HG03066 (cell line): ENCODE data around the gene SLC22A6.

ENCODE experiments used
- ATAC-seq: cut with Tn5 transposase; IDR thresholded peaks from one replicate; pipeline ENCODE4 v1.9.1; 2021; ENCODE audit warnings: low read depth; ENCODE audit not compliant: unreplicated experiment

Gene SLC22A6

DNA sequence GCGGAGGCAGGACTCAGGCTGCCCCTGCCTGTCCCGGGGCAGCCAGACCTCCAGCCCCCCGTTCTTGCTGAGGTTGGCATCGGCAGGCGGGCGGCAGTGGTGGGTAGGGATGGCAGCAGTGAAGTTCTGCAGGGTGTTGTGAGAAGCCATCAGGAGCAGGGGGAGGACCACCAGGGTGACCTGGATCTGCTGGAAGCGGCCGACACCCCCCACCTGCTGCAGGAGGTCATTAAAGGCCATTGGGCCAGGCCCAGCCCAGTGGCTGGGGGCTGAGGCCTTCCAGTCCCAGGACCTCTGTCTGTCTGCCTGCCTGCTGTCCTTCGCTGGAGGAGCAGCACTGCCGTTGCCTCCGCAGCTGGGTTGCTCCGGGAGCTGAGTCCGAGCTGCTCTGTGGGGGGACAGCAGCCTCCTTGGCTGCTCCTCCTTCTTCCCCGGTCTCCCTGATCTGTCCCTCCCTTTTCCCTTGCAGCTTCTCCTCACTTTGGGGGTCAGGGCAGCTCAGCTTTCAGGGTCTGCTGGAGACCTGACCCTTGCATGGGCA lies at the start of gene SLC22A6:
Gene SLC22A6, minus strand, starts transcription at position 517 of the 541 bp plus-strand sequence. Its CDS starts 277 bp downstream, at position 240.
- no peak for ATAC-seq

DNA sequence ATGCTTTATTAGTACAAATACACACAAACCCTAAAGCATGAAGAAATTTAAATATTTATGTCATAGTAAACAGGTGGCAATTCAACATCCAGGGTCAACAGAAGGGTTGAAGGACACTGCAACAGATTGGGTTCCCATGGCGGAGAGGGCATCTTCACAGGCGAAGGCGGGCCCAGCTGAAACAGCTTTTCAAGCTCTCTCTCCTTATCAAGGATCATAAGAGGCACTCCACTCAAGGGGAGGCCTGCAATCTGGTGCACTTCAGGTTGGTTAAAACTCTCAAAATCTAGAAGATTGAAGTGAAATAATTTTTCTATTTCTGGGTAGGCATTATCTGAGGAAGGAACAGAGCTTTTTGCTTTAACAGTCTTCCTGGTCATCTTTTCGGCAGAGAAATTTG lies 47.7 kb upstream of the SLC22A6 start:
- no peak for ATAC-seq

GRCh38 chr11:63023841-63024648 lies 39.3 kb upstream of the SLC22A6 start:
- no peak for ATAC-seq

DNA sequence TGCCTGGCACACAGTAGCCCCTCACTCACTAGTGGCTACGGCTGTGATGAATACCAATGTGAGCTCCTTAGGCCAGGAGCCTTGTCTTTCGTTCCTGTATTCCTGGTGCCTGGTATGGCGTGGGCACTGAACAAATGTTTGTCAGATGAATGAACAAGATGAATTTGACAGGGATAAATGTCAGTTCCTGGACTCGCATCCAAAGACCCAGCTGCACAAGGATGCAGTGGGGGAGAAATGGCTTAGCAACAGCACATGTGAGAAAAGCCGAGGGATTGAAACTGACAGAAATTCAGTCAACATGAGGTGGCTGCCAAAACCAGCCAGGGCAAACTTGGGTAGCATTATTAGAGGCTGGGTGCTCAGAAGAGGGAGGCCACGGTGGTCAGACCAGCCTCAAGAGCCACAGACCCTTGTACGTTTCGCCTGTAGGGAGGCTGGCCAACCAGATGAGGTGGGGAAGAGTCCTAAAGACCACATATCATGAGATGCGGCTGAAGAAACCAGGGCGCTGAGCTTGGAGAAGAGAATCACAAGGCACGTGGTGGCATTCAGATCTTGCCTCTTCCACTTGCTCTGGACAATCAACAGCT lies 38.6 kb upstream of the SLC22A6 start:
- ATAC-seq = no peak

DNA sequence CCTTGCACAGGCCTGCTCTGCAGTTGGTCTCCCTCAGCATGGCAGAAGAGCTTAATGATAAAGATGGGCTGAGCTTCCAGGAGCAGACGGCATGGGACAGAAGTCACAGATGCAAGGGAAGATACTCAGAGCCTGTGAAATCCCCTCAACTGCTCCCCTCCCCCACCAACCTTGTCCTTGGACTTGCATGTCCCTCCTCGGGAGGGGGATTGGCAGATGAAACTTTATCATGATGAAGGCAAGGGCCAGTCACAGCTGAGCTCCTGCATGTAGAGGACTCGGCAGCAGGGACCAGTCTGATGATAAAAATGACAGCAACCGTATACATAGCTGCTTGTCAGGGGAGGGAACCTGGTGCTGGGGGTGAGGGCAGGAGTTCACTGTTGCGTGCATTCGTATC lies 37.7 kb upstream of the SLC22A6 start:
- ATAC-seq = no peak

DNA sequence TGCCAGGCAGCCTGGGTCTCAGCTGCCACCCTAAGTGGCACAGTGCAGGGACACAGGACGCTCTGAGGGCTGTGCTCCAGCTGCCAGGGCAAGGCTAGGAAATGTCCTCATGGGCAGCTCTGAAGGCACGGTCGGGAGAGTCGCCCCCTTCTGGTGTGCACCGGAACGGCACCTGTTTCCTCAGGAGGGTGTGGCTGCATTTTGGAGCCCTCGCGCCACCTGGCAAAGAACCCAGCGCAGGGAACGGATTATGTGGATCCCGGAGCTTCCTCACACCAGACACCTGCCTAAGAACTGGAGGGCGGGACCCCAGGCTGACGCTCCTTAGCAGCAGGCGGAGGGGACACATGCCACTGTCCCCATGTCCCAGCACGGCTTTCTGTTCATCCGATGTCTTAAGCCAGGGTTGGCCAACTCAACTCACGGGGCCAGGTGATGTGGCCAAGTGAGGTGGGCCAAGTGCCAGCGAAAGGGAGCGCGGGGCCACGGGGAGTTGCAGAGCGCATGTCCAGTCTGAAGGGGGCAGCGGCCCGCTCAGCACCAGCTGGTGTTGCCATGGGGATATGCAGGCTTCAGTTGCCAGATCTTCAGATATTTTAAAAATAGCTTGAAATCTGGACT lies 36.0 kb upstream of the SLC22A6 start:
- ATAC-seq = no peak

DNA sequence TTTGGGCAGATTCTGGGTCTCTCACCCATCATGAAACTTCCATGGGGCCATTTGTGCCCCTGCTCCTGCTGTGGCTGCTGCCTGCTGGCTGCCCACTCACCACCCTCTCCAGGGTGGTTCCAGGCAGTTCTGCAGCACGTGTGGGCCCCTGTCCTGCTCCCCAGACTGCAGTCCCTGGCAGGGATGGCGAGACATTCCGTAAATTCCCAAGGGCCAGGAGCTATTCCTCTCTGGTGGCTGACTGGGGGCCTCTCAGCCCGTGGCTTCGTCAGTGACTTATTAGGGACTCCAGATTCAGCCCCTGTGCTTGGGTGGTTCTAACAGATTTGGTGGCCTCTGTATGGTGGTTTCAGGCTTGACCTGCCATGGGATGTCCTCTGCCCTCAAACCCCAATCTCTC lies 34.7 kb upstream of the SLC22A6 start:
- ATAC-seq = no peak

DNA sequence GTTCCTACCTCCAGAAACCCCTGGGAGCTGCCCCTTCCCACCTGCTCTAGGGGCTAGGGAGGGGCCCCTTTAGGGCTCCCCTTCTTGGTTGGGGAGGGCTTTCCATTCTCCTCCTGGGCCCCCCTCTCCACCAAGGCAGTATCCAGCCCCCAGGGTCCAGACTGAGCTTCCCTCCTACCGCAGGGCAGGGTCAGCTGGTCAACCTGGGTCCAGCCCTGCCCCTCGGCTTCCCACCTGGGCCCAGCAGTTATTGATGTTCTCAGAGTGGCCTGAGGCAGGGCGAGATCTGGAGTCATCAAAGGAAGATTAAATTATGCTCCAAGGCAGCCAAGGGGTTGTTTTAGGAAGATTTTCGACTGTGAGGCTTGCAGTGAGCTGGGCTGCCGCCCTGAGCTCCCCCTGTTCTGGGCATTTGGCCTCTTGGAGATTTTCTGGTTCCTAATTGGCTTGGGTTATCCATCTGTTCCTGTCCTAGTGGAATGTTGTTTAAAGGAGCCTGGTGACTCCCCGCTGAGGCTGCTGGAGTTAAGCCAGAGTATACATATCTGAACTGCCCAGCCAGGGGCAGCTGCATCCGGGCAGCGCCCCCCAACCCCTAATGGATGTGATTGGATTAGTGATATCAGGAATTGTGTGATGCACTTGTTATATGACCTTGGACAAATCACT lies 32.7 kb upstream of the SLC22A6 start:
- ATAC-seq = no peak

DNA sequence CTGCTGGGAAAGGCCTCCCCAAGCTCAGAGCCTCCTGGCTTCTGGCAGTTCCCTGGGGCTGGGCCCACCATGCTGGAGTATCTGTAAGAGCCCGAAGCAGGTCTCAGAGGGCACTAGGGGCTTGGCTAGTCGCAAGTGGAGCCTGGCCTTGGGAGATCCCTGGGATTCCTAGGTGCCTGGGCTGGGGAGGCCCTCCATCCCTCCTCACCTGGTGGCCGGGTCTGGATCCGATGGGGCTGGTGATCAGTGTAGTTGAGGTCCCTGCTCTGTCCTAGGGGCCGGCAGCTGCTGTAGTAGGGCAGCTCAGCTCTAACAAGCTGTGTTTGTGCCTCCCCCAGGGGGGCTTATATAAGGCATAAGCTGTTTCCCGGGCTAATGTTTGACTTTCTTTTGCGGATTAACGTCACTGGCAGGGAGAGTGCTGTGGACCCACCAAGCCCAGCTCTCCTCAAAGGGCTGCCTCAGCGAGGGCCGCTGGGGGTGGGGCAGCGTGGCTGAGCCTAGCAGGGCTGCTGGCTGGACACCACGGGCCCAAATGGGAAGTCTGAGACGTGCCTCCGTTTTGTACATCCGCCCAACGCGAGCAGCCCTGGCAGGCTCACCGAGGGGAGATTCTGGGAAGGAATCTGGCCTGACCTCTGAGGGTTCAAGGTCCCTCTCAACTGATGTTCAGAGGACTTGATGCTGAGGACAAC lies 30.9 kb upstream of the SLC22A6 start, which contains the start of gene SLC22A8:
Gene SLC22A8, minus strand, starts transcription at position 321 of the 695 bp plus-strand sequence. CDS start 883 bp downstream, outside the sequence.
- ATAC-seq = no peak

GRCh38 chr11:63014408-63015055 lies 29.8 kb upstream of the SLC22A6 start:
- no peak for ATAC-seq

GRCh38 chr11:63012839-63013238 lies 28.1 kb upstream of the SLC22A6 start:
- no peak for ATAC-seq

DNA sequence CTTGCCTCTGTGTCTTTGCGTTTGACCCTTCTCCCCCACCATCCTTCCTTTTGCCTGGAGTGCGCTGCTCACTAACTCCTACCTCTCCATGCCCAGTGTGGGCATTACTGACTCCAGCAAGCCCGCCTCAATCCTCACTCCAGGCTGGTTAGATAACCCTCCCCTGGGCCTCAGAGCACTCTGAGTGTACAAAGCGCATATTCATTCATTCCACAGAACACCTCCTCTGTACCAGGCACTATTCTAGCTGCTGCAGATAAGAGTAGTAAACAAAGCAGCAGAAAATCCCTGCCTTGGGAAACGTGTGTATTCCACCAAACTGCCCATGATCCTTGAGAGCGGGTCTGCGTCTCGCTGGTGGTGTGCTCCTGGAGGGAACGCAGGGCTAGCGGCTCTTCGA lies 27.7 kb upstream of the SLC22A6 start:
- ATAC-seq = no peak

DNA sequence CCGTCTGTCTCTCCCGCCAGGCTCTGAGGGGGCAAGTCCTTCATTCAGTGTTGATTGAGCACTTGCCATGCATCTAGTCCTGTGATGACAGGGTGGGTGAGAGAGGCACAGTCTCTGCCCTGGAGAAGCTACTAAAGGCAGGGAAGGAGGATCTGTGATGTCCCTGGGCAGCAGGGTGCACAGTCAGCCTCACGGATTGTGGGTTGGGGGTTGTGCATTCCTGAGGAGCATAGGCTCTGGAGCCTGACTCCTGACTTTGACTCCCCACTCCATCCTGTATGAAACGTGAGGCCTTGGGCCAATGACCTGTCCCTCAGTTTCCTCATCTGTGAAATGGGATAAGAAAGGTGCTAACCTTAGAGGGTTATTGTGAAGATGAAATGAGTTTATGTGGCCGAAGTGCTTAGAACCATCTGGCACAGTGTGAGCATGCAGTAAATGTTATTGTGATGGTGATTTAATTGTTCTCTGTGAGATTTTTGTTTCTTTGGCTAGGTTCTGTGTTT lies 26.2 kb upstream of the SLC22A6 start:
- no peak for ATAC-seq

DNA sequence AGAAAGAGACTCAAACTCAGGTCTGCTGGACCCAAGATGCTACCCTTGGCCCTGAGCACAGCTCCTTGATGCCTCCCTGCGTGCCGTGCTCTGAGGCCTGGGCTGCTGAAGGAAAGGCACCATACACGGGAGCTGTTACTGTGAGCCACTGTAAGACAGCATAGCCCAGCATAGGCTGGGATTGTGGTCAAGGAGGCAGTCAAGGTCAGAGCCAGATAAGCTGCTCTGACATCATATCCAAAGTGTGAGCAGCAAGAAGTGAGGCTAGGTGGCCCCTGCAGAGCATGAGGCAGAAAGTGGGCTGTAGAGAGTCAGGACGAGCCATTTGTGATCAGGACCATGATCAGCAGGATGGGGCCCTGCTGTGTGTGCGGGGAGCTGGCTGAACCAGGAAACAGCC lies 23.2 kb upstream of the SLC22A6 start:
- no peak for ATAC-seq

GRCh38 chr11:63001456-63001855 lies 16.7 kb upstream of the SLC22A6 start:
- ATAC-seq = no peak

GRCh38 chr11:62999649-63000048 lies 14.9 kb upstream of the SLC22A6 start:
- no peak for ATAC-seq

GRCh38 chr11:62999156-62999555 lies 14.4 kb upstream of the SLC22A6 start:
- ATAC-seq = no peak

- no peak for ATAC-seq
Observed at GRCh38 chr11:62996271-62996670, 11.5 kb upstream of the SLC22A6 start.

DNA sequence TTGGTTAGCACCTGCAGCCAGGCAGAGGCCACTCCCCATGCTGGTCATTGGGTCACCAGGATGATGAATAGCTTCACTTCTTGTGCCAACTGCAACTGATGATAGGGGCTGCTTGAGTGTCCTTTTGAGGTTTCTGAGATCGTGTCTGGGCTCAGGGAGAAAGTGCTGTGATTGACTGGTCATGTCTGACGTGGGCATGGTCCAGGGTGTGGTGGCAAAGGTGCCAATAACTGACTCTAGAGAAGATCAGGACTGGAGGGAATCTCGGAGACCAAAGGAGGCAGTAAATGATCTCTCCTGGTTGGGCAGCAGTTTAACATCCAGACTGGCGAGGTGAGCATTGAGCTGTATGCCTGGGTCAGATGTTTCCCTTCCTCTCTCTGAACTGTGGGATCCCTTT lies 10.0 kb upstream of the SLC22A6 start:
- ATAC-seq = no peak

DNA sequence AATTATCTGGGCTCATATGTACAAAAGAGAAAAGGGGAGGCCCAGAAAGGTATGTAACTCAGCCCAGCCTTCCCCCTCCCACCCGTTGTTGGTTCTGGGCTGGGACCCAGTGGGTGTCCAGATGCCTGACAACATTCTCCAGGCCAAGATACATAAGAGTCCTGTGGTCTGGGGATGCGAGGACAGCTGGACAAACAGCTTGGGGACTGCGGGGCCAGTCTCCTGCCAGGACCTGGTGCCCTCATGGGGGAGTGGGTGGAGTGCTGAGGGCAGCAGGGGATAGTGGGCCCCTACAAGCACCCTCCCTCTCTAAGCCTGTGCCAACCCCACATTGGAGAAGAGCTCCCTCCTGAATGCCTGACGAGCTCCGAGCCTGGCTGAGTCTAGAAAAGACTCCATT lies 3.5 kb upstream of the SLC22A6 start:
- ATAC-seq = no peak
